Measurements from ENCODE around the gene DLGAP1. TPM values are rescaled to one million over a fixed set of nuclear protein-coding genes. Genes with fewer than 3 reads are reported as not detected.

DLGAP1 gene
- total RNA-seq, 1 experiment from 2014 or later: 23.2 TPM

DNA sequence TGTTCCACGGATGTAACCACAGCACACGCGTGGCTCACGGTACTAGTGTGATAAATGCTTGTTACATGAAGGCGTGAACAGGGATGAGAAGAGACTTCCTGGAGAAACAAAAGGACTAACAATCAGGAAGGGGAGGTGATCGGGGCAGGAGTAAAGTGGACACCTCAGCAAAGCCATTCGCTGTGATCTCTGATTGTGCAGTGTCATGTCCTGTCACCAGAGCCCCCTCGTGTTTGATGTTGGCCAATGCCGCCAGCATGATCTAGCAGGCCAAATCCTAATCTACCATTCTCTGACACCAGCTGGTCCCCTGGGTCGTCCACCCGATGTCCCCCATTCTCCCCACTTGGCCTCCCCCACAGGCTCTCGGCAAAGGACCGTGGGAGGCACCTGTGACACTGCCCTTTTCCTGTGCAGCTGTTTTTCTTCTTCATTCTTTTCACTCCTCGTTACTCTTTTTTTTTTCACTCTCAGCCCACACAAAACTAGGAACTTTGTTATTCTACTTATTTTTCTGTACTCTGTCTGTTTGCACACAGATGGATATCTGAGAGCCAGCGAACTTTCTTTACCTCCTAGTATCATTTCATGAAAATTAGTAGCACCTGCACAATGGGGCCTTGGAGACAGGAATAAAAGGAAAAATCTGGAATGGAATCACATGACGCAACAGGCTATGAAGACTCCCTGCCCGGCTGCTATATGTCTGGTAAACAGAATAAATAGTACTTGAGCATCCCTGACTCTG lies 858.3 kb downstream of the DLGAP1 start:
- Histone ChIP-seq H3T11ph (ENCODE audit: low read length) (no peak overlapping the region), H2BK15ac (ENCODE audit: low read depth, low read length) (no peak overlapping the region), H3K23ac (ENCODE audit: insufficient read length, low read depth, low read length) (no peak overlapping the region), H2AFZ (ENCODE audit: low read length) (no peak overlapping the region), H3K4me2 (ENCODE audit: insufficient read depth, insufficient read length, low read length) (no peak overlapping the region), H3K79me2 (ENCODE audit: insufficient read depth, low read length) (no peaks in the 10 kb centered on the region), H2BK12ac (ENCODE audit: insufficient read length, low read depth, low read length) (no peak overlapping the region), H3K18ac (ENCODE audit: insufficient read length, low read depth, low read length) (no peak overlapping the region), H3K4ac (ENCODE audit: low read depth, low read length) (no peak overlapping the region), H4K5ac (ENCODE audit: insufficient read length, low read depth, low read length) (no peak overlapping the region), H4K8ac (replicated peaks; ENCODE audit: insufficient read length, low read depth, low read length) (no peak overlapping the region), H3K56ac (ENCODE audit: insufficient read length, low read depth, low read length) (no peak overlapping the region), H2AK5ac (ENCODE audit: insufficient read length, low read length) (no peak overlapping the region), H3K9ac (ENCODE audit: extremely low read depth, insufficient read length, low read length) (no peak overlapping the region), H3K79me1 (ENCODE audit: insufficient read depth, low read depth, low read length, poor library complexity, severe bottlenecking) (no peaks in the 10 kb centered on the region), H2BK120ac (ENCODE audit: low read depth, low read length, poor library complexity, severe bottlenecking) (no peak overlapping the region), H2BK5ac (ENCODE audit: insufficient read length, low read length) (no peak overlapping the region), H2BK20ac (ENCODE audit: low read depth, low read length, poor library complexity, severe bottlenecking) (no peak overlapping the region), H3K23me2 (ENCODE audit: insufficient read length, low read depth, low read length, poor library complexity, severe bottlenecking) (peaks cover 2% of the 10 kb centered on the region), H4K20me1 (ENCODE audit: control insufficient read depth, insufficient read depth, insufficient read length) (no peaks in the 10 kb centered on the region), H3K4me1 (ENCODE audit: insufficient read depth, low read length) (peaks cover 16% of the 10 kb centered on the region; the same call in 1 of the 2 replicates), H3K14ac (ENCODE audit: insufficient read depth, low read length) (no peak overlapping the region), H3K27ac (ENCODE audit: insufficient read length, low read depth, low read length) (no peak overlapping the region), H3K9me3 (ENCODE audit: control insufficient read depth, low read depth, low read length) (no peaks in the 10 kb centered on the region), H4K91ac (ENCODE audit: insufficient read length, low read depth, low read length) (no peak overlapping the region), H3K27me3 (ENCODE audit: insufficient read depth, low read length) (peaks cover 6% of the 10 kb centered on the region; the same call in 1 of the 2 replicates)
- TF ChIP-seq, protein P1, sequence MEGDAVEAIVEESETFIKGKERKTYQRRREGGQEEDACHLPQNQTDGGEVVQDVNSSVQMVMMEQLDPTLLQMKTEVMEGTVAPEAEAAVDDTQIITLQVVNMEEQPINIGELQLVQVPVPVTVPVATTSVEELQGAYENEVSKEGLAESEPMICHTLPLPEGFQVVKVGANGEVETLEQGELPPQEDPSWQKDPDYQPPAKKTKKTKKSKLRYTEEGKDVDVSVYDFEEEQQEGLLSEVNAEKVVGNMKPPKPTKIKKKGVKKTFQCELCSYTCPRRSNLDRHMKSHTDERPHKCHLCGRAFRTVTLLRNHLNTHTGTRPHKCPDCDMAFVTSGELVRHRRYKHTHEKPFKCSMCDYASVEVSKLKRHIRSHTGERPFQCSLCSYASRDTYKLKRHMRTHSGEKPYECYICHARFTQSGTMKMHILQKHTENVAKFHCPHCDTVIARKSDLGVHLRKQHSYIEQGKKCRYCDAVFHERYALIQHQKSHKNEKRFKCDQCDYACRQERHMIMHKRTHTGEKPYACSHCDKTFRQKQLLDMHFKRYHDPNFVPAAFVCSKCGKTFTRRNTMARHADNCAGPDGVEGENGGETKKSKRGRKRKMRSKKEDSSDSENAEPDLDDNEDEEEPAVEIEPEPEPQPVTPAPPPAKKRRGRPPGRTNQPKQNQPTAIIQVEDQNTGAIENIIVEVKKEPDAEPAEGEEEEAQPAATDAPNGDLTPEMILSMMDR (conservative IDR thresholded peaks at IDR 0.05): peak; percentile 25; the same call in 1 of the 3 replicates
- Mint-ChIP-seq H3K27me3 (ENCODE audit: low read depth) (peaks cover 12% of the 10 kb centered on the region), H3K27ac (peak overlapping the region; percentile 24 to 96 (median 39); a peak in 6 of 7 replicates), H3K4me3 (peak overlapping the region in 1 of 2 experiments; percentile 36; a peak in 2 of 5 replicates), H3K9me3 (peaks cover 0 to 3% of the 10 kb centered on the region in 2 experiments; a peak in 1 of 5 replicates), H3K36me3 (ENCODE audit: insufficient read depth in 1 of 3, low read depth in 3 of 3) (peaks cover 0 to 9% (median 6%) of the 10 kb centered on the region in 3 experiments; a peak in 4 of 7 replicates), H3K4me1 (peaks cover 53 to 62% of the 10 kb centered on the region in 2 experiments)
- DNase-seq: peak; percentile 61
- no CpG with 5 or more reads among the region's 17 CpGs for WGBS (ENCODE audit: extremely low coverage, insufficient read length, low lambda C conversion rate)
